K562 (cell line): Measurements from ENCODE around the gene ANK3. TPM values are rescaled to one million over a fixed set of nuclear protein-coding genes. Genes with fewer than 3 reads are reported as not detected.

Experiments used
- GATAD2A ChIP-seq: fragments of 450-650 bp; IDR thresholded peaks from 2 replicates; pipeline ENCODE4 v1.6.1; 2017
- GTF3C2 ChIP-seq: IDR thresholded peaks from 3 replicates; pipeline ENCODE4 v1.6.1; 2011; ENCODE audit warnings: borderline replicate concordance, mild to moderate bottlenecking, moderate library complexity; ENCODE audit not compliant: insufficient read length; ENCODE audit errors: extremely low read depth
- MGA ChIP-seq: fragments of 450-650 bp; IDR thresholded peaks from 2 replicates; pipeline ENCODE4 v1.6.1; 2016; ENCODE audit warnings: mild to moderate bottlenecking, moderate library complexity
- MXD1 ChIP-seq: fragments of 250-450 bp; sonication (Bioruptor Pico); IDR thresholded peaks from 2 replicates; pipeline ENCODE4 v1.8.0; 2021; ENCODE audit warnings: borderline replicate concordance, mild to moderate bottlenecking, moderate library complexity; ENCODE audit not compliant: poor library complexity, severe bottlenecking
- SOX6 ChIP-seq: fragments of 450-650 bp; IDR thresholded peaks from 2 replicates; pipeline ENCODE4 v1.6.1; 2014; ENCODE audit warnings: mild to moderate bottlenecking
- TEAD1 ChIP-seq, 2 experiments: fragments of 450-650 bp in 1 of 2; sonication (generic) in 1 of 2; formaldehyde crosslinking; IDR thresholded peaks; 2 replicates each; pipeline versions ENCODE4 v1.4.0 to v1.8.0; 2020 to 2022; ENCODE audit warnings: mild to moderate bottlenecking in 2 of 2, missing genetic modification reagents in 1 of 2
- ZNF699 ChIP-seq: fragments of 250-450 bp; sonication (Bioruptor Pico); IDR thresholded peaks from 2 replicates; pipeline ENCODE4 v1.8.0; 2021; ENCODE audit warnings: mild to moderate bottlenecking, moderate library complexity; ENCODE audit not compliant: insufficient replicate concordance
- polyA plus RNA-seq, 8 experiments: library from polyadenylated mRNA; depleted of rRNA in 4 of 8; stranded (reverse) in 5 of 8; unstranded in 3 of 8; fragments of >200 nt; fragmentation: Nextera tagmentation in 2 of 8; fragmentation: Illumina TruSeq in 1 of 8; extraction: Ambion mirVana in 2 of 8; extraction: Trizol in 1 of 8; gene quantifications; 2 replicates each; pipeline versions ENCODE4 v1.2.1 to v1.2.3, GENCODE V29; 2011 to 2014; ENCODE audit warnings: inconsistent platforms in 1 of 8, missing spikeins in 1 of 8
- total RNA-seq, 7 experiments: library from RNA; depleted of rRNA in 6 of 7; stranded (reverse); fragments of >200 nt in 6 of 7; fragmentation: Illumina TruSeq in 2 of 7; extraction: Trizol in 2 of 7; gene quantifications; 2 replicates each; pipeline versions ENCODE4 v1.2.1 to v1.2.3, GENCODE V29; 2011 to 2021; ENCODE audit warnings: low replicate concordance in 1 of 7
- TF ChIP-seq, protein P1 (sequence below): fragments of 450-650 bp; IDR thresholded peaks from 2 replicates; pipeline ENCODE4 v1.6.1; 2016; ENCODE audit warnings: antibody characterized with exemption

Gene ANK3
- total and polyA plus RNA-seq, 9 of the 15 experiments (the other 6 are each of a cell fraction or from before 2014, with no cell fraction given) = 10.0 to 32.3 (median 17.9) TPM

- TF ChIP-seq, protein P1, sequence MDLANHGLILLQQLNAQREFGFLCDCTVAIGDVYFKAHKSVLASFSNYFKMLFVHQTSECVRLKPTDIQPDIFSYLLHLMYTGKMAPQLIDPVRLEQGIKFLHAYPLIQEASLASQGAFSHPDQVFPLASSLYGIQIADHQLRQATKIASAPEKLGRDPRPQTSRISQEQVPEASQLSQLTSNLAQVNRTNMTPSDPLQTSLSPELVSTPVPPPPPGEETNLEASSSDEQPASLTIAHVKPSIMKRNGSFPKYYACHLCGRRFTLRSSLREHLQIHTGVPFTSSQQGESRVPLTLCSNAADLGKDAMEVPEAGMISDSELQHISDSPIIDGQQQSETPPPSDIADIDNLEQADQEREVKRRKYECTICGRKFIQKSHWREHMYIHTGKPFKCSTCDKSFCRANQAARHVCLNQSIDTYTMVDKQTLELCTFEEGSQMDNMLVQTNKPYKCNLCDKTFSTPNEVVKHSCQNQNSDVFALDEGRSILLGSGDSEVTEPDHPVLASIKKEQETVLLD = 0 out of 2 replicates have a peak, but pooled peaks have one; percentile 14
- peak; percentile 12 for TF ChIP-seq SOX6
- 0 out of 2 replicates have a peak, but pooled peaks have one; percentile 4 for TF ChIP-seq MGA
- no peak for TF ChIP-seq TEAD1 (CRISPR knock-in tag; IDR thresholded peaks at IDR 0.05)
- TF ChIP-seq MXD1 (CRISPR knock-in tag) = no peak
- TF ChIP-seq GTF3C2 = no peak
- TF ChIP-seq GATAD2A = 0 out of 2 replicates have a peak, but pooled peaks have one; percentile 43
- TF ChIP-seq ZNF699 (CRISPR knock-in tag) = no peak
Measured at GRCh38 chr10:60140651-60141632, 248.7 kb downstream of the ANK3 start (continued).
